CD4-positive, alpha-beta T cell treated with Interleukin-4 for 1 hour (primary cell): Measurements from ENCODE around the gene RRAS2.
A peak's percentile ranks its signal among the peaks of the same experiment; 100 is the strongest.
"Not testable (repeated sequence)": the region's sequence is repeated elsewhere in the genome, so short reads cannot be mapped to it uniquely, and the experiment has no call there.

Experiments
- DNase-seq, 2 donors: peaks; one replicate each; pipeline ENCODE4 v3.0.0-alpha.2; 2020 to 2022

Gene RRAS2

GRCh38 chr11:14370496-14370895 lies 11.5 kb upstream of the RRAS2 start:
- no peak for DNase-seq

DNA sequence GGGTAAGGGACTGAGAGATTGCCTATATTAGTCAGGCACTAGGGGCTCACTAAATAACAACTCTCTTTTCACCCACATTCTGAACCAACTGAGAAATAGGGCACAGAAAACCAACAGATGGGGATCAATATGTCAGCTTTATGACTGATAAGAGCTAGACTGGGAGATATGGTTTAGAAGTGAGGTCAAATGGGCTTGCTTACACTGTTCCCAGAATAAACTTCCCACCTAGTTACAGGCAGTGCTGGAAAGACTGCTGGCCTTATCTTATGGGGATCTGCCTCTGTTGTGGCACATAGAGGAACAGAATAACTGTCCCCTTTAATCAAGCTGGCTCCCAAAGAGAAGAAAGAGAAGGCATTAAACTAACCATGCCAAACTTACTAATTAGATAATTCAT lies 10.6 kb upstream of the RRAS2 start:
- no peak for DNase-seq

GRCh38 chr11:14366936-14367335 lies 8.0 kb upstream of the RRAS2 start:
- no peak for DNase-seq

DNA sequence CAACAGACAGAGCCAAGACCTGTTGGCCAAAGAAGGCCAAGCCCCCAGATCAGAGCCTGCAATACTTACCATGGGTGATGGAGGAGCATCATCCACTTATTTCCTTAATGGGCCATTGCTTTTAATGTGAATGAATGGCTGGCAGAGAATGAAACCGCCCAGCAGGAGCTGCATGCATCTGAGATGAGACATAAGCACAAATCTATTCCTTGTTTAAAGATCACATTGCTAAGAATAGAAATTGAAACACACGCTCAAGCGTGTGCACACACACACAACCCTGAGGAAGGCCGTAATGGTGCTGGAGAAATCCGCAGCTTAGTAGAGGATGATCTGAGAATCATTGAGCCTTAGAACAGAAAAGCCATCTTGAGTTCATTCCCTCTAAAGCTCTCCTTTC lies 5.3 kb upstream of the RRAS2 start:
- no peak for DNase-seq

DNA sequence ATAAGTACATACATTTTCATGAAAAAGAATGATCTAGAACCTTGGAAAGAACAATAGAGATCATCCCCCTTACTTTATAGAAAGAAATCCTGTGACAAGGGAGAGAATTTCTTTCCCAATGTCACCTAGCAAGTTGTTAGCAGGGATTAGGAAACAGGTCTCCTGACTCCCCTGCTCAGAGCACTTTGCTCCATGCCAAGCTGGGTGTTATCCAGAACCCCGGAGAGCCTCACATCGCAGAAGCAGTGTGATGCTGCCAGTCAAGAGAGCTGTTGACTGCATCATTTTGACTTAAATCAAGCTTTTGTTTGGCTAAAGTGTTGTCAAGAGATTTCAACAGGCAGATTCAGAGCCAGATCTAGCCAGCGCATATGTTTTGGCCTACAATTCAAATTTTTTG lies 3.6 kb upstream of the RRAS2 start:
- DNase-seq = no peak

DNA sequence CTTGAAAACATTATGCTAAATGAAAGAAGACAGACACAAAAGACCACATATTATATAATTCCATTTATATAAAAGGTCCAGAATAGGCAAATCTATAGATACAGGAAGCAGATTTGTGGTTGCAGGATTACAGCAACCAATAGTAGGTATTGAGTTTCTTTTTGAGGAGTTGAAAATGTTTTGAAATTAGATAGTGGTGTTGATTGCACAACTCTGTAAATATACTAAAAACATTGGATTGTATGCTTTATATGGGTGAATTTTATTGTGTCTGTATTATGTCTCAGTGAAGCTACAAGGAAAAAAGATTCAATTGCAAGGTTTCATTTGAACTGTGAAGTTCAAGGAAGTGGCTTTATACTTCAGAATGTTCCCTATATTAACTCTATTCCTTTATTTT lies 3.0 kb upstream of the RRAS2 start:
- no peak for DNase-seq

GRCh38 chr11:14360976-14361375 lies 2.0 kb upstream of the RRAS2 start:
- no peak for DNase-seq

DNA sequence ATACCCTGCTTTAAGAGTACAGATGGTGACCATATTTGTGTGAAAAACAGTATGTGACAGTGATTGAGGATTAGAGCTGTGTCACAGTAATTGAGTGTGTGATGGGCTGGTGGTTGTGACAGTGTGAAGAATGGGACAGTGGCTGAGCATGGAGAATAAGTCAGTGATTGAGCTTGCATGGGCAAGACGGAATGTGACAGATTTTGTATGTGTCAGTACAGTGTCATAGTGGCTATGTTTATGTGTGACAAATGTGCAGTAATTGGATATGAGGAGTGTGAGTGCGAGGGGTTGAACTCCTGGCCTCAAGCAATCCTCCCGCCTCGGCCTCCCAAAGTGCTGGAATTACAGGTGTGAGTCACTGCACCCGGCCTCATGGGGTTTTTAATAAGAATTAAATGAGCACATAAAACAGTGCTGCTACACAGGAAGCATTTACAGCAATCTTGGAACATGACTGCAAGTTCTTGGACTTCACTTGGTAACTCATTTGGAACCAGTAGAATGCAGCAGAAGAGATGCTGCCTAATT lies 583 bp upstream of the RRAS2 start:
- DNase-seq = no peak

DNA sequence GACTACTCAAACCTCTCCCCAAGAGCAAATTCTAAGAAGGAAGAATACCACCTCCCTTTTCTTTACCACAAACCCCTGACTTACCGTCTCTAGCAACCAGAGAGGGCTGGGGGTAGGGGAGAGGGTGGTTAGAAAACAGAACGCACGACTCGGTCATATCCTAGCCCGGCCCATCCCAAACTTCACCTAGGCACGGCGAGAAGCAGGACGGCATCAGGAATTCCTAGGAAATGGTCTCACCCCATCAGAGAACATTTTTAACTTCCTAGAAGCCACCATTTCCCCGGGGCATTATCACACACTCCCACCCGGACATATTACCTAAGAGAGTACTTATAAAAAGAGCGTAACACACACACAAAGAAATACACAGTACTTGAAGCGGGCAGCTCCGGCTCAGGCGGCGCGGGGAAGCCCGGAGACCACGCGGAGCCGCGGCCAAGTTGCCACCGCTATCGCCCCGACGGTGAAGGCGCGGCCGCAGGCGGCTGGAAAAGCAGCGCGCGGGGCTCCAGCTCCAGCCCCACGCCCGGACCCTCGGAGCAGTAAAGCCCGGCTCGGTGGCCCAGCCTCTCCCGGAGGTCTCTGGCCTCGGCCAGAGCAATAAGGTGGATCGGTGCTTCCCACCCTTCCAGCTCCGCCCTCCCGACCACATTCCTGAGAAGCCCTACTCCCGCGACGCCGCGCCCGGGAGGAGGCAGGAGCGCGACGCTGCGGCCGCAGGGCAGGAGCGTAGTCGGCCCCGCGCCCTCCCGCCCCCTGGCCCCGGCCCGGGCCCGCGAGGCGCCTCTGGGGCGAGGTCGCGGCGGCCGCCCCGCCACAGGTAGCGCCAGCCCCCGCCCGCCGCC lies 878 bp downstream of the RRAS2 start:
- DNase-seq = peak; percentile 26 to 47

DNA sequence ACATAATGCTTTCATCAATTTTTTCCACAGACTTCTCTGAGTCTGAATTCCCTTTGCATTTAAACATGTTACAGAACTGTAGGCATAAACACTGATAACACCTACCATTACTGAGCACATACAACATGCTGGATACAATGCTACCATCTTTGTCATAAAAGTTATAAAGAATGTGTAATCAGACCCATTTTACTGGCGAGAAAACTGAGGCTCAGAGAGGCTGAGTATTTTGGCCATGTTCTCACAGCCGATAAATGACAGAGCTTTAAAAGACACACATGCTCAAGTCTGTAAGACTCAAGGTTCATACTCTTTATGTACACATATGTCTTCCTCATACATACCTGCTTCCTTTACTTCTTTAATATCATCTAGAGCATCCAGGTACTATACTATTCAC lies 2.6 kb downstream of the RRAS2 start:
- DNase-seq = no peak

- DNase-seq = not testable (repeated sequence)
Observed at GRCh38 chr11:14354604-14355003, 4.4 kb downstream of the RRAS2 start.

- DNase-seq = no peak
Observed at GRCh38 chr11:14350716-14351238, 8.2 kb downstream of the RRAS2 start.

GRCh38 chr11:14350215-14350614 lies 8.8 kb downstream of the RRAS2 start:
- peak in 1 of 2 donors; percentile 29 for DNase-seq

DNA sequence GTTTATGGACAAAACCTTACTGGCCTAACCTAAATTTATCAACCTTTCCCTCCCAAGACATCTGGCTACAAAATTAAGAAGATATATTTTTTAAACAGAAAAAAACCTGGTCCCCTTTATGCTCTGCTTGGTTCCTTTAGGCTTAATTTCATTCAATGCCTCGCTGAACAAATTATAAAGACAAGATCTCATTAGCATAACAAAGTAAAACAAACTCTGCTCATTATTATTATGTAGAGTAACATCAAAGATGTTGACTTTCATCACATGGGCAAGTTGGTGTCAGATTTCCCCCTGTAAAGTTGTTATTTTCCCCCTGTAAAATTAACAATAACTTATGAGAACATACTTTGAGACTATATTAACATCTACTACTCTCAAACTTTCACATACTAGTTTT lies 11.0 kb downstream of the RRAS2 start:
- DNase-seq = no peak

DNA sequence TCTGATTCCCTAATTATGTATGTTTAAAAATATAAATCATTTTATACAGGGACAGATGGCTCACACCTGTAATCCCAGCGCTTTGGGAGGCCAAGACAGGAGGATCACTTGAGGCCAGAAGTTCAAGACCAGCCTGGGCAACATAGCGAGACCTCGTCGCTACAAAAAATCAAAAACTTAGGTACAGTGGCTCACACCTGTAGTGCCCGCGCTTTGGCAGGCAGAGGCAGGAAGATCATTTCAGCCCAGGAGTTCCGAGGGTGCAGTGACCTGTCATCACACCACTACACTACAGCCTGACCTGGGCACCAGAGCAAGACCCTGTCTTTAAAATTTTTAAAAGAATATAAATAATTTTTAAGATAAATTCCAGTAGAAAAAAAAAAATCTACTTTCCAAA lies 11.5 kb downstream of the RRAS2 start:
- DNase-seq = no peak

- DNase-seq = no peak
Observed at GRCh38 chr11:14346303-14346955, 12.6 kb downstream of the RRAS2 start.

DNA sequence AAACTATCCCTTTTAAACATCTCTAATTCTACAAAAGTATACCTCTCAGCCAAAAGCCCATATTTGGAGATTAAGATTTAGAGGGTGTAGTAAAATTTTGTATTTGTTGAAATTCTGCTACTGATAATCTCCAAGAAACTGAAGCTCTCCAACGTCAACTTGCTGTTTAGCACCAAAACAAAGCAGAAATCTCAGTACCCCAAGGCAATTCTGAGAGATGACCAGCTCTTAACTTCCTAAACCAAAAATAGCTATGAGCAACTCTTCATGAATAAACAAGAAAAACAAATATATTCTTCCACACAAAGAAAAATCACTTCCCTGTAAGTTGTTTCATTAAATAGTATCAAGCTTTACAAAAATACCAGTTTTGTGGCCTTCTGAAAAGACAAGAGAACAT lies 13.3 kb downstream of the RRAS2 start:
- no peak for DNase-seq

DNA sequence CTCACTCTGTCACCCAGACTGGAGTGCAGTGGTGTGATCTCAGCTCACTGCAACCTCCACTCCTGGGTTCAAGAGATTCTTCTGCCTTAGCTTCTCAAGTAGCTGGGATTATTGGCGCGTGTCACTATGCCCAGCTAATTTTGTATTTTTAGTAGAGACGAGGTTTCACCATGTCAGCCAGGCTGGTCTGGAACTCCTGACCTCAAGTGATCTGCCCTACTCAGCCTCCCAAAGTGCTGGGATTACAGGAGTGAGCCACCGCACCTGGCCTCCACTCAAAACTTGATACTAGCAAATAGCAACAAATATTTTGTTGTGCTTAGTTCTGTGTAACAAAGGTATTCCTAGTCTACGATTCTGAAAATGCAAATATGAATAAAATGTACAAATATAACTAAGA lies 14.0 kb downstream of the RRAS2 start:
- DNase-seq = not testable (repeated sequence)

DNA sequence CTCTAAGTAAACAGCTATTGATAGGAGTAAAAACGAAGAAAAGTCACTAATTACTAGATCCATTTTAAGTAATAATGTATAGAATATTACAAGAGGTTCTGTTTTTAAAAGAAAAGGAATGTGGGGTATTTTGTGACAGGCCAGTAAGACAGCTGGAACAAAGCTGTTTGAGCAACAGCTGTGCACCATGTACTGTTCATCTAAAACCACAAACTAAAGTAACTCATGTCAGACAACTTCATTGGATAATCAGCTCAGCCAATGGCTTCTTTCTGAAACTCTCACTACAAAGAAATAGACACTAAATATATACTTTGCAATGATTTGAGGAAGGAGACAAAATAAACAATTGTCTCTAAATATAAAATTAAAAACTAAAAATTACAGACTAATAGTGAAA lies 16.1 kb downstream of the RRAS2 start:
- DNase-seq = no peak

DNA sequence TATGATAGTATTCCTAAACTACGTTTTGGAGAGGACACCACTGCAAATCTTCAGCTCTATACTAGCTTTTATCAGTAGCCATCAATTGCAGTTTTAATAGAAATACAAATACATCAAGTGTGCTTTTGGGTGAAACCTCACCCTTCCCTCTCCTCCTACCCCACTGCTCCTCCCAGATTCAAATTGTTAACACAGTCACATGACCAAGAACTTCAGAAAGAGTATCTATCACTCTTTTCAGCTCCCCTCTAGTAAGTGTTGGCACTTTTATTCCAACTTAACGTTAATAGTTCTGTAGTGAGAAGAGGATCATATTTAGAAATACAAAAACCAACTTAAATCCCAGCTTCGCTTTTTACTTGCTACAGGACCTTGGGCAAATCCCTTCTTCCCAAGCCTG lies 17.0 kb downstream of the RRAS2 start:
- no peak for DNase-seq

- no peak for DNase-seq
Observed at GRCh38 chr11:14340721-14341120, 18.3 kb downstream of the RRAS2 start.

GRCh38 chr11:14339356-14339755 lies 19.6 kb downstream of the RRAS2 start:
- no peak for DNase-seq

- DNase-seq = no peak
Observed at GRCh38 chr11:14336507-14337503, 22.2 kb downstream of the RRAS2 start.
